ENCODE measurements around the gene LRRC2.

GRCh38 chr3:46544771-46545503 is 21.2 kb downstream of the LRRC2 start:
- TF ChIP-seq, protein P1, sequence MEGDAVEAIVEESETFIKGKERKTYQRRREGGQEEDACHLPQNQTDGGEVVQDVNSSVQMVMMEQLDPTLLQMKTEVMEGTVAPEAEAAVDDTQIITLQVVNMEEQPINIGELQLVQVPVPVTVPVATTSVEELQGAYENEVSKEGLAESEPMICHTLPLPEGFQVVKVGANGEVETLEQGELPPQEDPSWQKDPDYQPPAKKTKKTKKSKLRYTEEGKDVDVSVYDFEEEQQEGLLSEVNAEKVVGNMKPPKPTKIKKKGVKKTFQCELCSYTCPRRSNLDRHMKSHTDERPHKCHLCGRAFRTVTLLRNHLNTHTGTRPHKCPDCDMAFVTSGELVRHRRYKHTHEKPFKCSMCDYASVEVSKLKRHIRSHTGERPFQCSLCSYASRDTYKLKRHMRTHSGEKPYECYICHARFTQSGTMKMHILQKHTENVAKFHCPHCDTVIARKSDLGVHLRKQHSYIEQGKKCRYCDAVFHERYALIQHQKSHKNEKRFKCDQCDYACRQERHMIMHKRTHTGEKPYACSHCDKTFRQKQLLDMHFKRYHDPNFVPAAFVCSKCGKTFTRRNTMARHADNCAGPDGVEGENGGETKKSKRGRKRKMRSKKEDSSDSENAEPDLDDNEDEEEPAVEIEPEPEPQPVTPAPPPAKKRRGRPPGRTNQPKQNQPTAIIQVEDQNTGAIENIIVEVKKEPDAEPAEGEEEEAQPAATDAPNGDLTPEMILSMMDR (IDR thresholded peaks at IDR 0.05), result no peak
- no peak for TF ChIP-seq POLR2A (IDR thresholded peaks at IDR 0.05)
